GM19328 (cell line): Measurements from ENCODE around the gene ACTA2.

Experiments used
- ATAC-seq: cut with Tn5 transposase; IDR thresholded peaks from one replicate; pipeline ENCODE4 v1.9.1; 2021; ENCODE audit warnings: mild to moderate bottlenecking, moderate library complexity; ENCODE audit not compliant: unreplicated experiment

Gene ACTA2

DNA sequence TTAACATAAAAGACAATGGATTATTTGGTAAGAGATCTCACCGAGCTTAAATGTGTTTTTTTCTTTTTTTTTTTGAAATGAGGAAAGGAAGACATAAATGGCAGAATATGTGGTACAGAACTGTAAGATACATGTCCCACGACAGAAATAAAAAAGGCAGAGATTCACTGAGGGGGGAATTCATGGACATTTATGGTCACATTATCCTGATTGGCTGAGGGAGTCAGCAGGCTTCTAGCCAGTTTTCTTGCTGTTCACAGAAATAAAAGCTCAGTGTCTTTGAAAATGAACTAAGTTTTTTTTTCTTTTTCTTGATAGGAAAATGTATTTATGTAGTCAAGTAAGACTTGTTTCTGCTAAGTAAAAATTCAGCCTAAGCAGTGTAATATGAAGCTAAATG lies 29.8 kb upstream of the ACTA2 start:
- no peak for ATAC-seq

DNA sequence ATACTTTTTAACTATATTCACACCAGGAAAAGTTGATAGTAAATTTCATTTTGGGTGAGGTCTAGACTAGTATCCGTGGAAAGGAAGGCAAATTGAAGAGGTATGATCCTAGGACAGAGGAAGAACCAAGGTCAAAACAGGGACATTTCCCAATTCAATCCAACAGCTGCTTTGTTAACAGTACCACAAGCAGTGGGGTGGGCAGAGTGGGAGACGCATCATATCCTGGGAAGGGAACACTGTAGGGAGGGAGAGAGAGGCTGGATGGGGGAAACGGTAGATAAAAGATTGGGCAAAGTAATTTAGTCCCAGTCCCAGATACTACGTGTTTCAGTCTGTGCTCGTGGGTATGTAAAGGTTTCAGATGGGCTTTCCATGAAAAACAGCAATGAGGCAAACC lies 28.9 kb upstream of the ACTA2 start:
- no peak for ATAC-seq

DNA sequence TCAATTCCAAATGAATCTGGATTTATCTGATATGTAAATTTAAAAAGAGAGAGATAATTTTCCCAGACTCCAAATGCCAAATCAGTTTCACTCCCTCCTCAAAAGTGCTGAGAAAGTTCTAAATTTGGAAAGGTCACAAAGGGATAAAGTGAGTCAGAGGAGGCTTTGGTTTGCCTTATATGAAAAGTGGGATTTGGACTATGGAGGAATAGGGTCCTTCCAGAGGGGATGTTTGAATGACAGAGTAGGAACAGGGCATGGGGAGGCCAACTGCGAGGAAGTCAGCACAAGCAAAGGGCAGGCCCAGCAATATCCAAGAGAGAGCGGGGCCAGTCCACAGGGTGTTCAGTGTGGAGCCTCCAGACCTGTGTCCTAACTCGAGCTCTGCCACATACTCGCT lies 28.2 kb upstream of the ACTA2 start:
- no peak for ATAC-seq

DNA sequence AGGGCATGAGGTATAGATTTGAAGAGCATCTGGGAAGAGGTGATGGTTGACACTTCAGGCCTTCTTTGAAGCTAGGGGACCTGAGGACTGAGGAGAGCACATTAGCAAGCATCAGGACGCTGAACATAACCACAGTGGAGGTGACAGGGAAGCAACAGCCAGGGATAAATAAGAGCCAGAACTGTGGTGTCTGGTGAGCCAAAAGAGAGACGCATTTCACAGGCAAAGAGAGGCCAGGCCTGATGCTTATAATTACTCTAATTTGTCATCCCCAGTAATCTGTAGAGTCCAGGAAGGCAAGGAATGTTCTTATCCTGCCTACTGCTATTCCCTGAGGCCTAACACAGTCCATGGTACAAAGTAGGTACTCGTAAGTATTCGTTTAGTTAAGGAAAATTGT lies 27.7 kb upstream of the ACTA2 start:
- ATAC-seq: no peak

DNA sequence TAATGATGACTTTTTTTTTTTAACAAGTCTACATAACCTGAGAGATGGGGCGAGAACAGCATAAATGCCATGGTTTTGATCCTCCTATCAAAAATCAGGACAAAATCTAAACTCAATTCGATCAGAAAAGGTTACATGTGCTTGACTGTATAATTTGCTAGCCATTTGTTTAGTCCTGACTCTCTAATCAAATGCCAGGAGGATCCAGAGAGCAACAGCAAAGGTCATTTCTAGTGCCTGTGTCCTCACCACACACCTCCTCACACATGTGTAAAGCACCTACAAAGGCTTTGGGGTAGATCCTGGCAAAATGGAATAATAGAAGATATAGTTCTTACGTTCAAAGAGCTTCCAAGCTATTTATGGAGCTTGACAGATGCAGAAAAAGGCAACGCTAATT lies 27.0 kb upstream of the ACTA2 start:
- no peak for ATAC-seq

DNA sequence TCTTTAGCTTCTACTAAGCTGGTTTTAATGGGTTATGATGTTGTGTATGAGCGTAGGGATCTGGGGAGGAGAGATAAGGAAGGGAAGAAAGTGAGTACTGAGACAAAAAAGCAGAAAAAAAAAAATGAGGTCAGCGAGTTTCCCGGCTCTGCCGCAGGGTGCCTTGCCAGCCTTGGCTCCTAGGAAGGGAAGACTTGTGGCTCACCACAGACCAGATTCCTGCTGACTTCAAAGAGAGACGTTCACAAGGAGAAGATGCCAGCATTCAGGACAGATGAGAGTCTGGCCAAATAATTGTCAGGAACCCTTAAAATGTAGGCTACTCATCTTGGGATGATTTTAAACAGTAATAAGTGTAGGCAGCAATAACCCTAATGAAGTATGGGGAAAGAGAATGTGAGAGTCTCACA lies 26.6 kb upstream of the ACTA2 start:
- ATAC-seq: no peak

DNA sequence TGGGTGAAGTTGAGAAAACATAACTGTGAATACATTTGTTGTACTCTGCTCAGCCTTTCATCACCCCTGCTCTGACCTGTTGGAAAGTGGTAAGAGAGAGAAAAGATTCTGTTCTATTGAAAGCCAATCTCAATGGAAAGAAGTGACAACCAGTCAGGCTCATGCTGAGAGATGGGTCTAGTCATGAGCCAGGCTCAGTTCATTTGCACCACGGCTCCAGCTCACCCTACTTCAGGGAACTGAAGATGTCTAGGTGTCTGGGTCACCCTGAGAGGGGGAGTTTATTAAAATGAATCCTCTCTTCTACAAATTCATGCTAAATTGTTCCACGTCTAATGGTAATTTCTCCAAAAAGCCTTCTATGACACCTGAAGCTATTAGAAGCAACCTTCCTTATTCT lies 25.9 kb upstream of the ACTA2 start:
- ATAC-seq: no peak

DNA sequence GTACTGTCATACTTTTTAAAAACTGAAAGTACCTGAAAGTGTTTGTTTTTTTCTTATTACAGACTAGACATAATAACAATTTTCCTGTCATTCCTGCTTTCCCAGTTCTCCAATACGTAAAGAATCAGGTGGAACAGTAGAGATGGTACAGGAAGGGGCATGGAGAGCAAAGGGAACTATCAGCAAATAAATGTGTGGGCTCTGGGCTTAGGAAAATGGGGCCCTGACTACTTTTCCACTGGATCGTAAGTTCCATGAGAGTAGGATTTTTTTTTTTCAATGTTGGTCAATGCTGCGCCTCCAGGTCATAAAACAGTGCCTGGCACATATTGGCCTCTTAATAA lies 22.8 kb upstream of the ACTA2 start:
- ATAC-seq: no peak

DNA sequence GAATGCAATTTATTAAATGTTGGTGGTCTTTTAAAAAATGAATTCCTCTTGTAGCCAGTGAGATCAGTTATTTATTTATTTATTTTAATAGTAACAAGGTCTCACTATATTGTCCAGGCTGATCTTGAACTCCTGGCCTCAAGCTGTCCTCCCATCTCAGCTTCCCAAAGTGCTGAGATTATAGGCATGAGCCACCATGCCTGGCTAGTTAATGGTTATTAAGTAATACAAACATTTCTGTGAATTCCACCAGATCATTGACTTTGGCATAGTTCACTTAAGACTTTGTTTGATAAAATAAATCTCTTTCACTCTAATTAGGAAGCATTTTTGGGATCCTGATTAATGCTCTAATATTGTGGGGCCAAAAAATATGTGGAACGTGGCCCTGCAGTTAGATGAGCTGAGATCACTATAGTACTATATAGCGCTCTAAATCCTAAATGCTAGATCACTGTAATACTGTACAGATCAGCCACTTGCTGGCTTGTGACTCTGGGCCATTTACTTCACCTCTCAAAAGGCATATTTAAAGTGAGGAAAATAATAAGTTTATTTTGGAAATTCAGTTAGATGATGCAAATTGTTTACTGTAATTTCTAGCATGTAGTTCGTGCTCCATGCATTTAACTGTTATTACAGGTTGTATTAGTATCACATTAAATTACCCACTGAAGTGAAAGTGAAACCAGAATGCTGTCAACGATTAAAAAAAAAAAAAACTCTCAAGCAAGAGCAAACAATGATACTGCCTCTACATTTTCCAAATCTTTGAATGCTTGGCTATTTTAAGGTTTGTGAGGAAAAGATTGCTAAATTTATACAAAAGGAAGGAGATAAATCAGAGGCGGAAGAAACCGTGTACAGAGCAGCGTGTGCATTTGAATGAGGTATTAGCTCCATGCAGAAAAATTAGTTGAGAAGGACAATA lies 22.1 kb upstream of the ACTA2 start:
- no peak for ATAC-seq

DNA sequence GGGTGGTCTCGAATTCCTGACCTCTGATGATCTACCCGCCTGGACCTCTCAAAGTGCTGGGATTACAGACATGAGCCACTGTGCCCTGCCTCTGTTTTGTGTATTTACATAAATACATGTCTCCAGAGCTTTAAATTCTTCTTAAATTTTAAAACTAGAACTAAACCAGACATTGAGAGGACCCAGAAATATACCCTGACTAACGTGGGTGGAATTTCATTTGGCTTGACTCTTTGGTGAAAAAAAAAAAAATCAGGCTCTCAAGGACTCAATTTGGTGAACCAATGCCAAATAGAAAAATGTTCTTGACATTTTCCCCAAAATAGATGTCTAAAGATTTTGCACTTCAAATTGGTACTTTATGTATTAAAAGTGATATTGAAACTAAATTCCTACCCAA lies 21.4 kb upstream of the ACTA2 start:
- no peak for ATAC-seq

DNA sequence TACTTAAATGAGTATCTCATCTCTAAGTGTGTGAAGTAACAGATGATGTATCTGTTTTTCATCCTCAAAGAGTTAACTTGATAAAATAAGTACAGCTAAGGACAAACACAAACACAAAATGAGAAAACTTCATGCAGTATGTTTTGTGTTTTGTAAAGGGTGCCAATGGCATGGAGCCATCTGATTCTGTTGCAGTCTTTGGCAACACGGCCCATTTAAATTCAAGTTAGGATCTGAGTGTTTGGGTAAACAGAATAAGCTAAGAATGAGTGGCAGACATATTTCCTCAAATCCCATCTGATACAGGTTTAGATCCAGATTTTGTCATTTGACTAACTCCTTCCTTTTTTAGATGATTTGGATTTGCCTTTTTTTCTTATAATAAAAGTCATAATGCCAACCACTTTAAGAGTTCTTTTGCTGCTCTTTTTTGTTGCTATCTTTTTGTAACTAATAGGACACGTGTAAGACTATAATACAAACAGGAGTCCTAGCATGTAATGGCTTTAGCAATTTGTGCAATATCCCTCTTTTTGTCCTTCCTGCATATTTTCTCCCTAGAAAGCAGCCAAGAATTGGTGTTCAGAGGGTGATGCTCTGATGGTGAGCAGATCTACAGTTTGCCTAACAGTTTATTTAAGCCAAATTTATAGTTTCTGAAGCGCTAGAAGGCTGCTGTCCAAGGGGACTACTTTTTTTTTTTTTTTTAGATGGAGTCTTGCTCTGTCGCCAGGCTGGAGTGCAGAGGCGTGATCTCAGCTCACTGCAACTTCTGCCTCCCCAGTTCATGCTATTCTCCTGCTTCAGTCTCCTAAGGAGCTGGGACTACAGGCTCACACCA lies 18.9 kb upstream of the ACTA2 start:
- ATAC-seq: no peak

DNA sequence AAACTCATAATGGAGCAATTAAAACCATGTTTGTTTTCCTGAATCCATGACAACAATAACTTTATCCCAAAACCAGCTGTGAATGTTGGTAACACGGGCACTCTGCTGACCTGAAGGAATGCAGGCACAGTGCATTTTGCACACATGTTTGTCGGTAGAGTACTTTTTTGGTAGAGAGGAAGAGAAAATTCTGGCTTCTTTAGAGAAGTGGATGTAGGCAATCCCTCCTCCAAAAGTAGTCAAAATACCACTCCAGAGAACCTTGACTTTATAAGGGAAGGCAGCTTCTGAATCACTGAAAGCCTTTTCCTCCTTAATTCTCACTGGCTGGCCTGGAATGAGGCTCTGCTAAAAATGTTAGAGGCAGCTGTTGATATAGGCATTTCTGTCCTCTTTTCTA lies 15.8 kb upstream of the ACTA2 start:
- ATAC-seq: no peak

DNA sequence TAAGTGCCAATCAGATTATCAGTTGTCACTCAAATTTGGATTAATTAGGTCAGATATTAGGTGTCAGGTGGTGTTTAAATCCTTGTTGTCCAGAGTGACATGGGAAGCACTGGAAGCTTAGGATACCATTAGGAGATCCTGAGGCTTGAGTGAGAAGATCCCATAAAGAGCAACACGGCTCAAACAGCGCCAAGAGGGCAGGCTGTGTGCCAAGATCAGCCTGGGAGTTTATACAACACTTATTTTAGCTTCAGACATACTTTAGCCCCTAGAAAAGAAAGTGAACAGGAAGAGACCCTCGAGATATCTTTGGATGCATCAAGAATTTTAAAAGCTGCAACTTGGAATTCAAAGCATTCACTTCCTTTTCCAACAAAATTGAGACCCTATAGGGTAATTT lies 14.2 kb upstream of the ACTA2 start:
- no peak for ATAC-seq

DNA sequence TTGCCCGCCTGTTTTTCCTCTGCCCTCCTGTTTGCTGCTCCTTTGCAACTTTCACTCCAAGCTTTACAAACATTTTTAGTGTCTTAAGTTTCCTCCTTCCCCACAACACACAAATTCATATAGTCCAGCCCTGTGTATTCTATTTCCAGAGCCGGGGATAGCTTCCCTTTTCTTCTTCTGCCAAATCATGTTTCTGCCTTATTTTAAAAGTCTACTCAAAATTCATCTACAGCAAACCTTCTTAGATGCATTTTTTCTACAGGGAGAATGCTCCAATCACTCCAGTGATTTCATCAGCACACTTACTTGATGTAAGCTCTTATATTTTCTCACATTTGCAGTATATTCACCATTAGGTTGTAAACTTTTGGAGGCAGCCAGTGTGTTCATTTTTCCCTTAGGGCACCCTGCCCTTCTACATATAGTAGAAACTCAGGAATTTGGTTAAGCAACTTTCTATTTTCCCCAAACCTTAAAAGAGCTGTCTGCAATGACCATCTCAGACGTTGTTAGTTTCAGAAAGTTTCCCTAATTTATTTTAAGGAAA lies 12.4 kb upstream of the ACTA2 start:
- ATAC-seq: no peak

DNA sequence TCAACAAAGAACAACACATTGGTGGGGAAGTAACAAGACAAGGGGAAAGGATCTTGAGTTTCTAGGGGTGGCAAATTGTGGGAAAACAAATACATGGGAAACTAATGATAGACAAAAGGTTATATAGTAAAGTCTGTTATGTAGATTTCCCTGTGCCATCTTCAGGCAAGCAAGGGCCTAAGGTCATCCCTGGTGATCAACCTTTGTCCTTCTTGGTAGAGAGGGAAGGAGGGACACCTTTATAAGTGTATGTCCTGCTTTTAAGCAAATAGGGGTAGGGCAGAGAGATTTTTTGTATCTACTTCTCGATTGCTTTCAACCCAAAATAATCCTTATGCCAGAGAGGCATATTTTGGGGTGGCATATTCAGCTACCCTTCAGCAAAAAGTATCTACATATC lies 11.8 kb upstream of the ACTA2 start:
- ATAC-seq: no peak

DNA sequence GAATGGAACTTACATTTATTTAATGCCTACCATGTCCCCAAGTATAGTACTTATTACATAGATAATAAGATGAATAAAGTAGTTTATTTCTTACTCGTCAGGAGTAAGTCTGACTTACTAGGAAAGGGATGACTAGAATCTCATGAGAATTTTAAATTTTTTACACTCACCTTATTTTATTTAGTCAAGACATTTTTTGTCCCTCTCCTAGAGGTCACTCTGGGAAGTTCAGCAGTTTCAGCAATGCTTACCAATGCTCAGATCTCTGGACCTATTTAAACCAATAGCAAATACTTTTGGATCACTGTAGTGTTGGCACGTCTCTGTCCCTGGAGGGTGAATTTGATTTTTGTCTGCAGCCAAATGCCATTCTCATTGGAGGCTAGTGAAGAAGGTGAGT lies 10.7 kb upstream of the ACTA2 start:
- no peak for ATAC-seq

DNA sequence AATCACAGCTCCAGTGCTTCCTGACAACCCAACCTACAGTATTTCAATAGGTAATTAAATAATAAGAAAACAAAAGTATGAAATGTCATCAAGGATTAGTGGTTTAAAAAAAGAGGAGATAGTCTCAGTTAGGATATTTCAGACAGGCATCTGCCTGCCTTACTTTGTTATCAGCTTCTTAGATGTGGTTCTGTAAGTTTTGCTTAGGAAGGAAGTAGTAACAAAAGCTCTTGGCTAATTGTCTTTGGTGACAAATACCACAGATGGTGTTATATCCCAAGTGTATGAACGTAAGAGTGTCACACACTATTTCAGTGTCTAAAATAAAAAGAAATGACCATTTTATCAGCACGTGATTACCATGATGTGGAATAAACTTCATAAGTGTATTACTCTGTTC lies 9.8 kb upstream of the ACTA2 start:
- no peak for ATAC-seq

DNA sequence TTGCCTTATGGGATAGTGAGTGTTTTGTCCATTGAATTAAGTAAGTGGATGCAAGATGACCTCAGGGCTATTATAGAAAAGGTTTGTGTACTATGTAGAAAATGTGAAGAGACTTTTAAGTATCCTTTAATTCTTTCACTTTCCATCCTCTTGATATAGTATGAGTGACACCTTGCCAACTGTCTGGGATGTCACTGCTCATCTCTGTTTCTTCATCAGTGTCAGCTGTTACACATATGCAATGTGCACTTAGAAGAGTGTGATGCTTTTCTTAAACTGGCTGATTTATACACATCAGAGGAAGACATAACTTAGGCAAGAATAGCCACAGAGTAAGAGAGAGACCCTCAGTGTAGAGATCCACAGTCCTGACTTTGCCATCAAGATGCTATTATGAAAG lies 8.7 kb upstream of the ACTA2 start:
- no peak for ATAC-seq

DNA sequence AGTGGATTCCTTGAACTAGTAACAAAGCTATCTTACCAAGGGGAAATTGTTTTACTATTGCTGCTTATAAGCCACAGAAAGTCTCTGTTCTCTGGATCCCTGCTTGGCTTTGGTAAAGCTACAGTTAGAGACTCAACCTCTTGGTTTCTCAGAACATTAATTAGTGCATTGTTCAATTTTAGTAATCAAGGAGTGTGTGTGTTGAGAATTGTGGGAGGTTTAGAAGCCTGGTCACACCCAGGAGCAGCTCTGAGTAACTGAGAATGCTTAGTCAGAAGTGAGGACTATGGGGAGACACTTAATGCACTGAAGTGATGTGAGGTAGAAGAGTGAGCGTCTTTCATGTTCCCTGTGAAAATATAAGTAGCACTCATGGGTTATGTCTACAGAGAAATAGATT lies 8.2 kb upstream of the ACTA2 start:
- ATAC-seq: no peak

DNA sequence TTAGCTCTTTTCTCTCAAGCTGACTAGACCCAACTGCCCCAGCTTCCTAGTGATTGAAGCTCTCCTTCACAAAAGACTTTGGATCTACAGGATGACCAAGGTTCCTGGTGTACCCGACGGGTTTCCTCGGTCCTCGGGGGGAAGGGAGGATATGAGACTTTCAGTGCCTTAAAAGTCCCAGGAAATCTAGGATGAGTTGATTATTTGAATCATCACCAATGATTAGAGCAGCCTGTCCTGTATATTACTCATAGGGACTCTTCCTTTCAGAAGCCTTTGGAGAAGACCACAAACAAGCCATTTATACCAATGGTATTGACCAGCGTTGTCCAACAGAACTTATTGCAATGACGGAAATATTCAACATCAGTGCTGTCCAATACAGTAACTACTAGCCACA lies 6.1 kb upstream of the ACTA2 start:
- ATAC-seq: no peak

DNA sequence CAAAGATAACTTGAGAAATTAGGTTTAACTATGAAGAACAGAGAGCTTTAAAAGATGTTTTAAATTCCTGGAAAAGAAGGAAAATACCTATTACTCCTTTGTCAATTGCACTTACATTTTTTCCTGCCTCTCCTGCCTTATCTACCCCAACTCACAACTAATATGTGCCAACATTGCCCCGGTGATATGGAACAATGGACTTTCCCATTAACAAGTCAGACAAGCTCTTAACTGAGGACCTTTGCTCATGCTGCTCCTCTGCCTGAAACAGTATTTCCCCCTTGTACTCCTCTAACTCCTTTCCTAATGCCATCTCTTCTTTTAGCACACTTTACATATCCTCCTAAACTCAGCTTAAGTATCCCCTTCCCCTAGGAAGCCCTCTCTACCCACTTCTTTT lies 4.8 kb upstream of the ACTA2 start:
- no peak for ATAC-seq

DNA sequence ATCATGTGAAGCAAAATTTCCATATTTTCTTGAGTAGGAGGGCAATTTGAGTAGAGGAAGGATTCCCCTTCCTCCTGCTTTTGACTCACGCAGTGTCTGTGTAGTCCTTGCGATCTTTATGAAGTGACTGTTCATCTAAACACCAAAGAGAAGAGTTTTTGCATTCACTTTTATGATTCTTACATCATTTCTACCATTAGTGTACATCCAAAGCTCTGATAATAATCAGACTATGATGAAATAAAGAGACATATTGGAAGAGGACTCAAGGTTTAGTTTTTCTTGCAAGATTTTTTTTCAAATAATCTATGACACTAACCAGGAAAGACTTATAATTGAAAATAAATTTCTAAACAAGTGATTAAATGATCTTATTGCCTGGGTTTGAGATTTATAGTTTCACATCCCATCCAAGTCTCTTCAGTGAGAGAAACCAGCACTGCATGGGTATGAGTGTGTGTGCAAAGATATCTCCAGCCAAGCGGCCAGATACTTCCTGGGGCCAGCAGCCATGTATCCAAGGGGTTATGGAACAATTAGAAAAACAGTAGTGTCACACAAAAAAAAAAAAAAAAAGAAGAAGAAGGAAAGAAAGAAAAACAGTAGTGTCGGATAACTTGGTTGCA lies 2.0 kb upstream of the ACTA2 start:
- no peak for ATAC-seq
